PC-9 (cell line): ENCODE results near the gene NALCN. TPM values are rescaled to one million over a fixed set of nuclear protein-coding genes. Genes with fewer than 3 reads are reported as not detected.

Source experiments
- BruUV-seq: library from RNA; stranded (reverse); fragments of 400-500 nt; replicated peaks from 2 replicates; lab custom pipeline; 2021; lab: Mats Ljungman, UMichigan
- CTCF ChIA-PET: fragments of 300-600 bp; sonication (Branson Sonifier 250); formaldehyde crosslinking; loops from one replicate; lab custom pipeline; 2022; ENCODE audit warnings: antibody characterized with exemption; lab: Charles Lee
- POLR2A ChIA-PET: fragments of 300-600 bp; sonication (Branson Sonifier 250); formaldehyde crosslinking; loops from one replicate; lab custom pipeline; 2022; ENCODE audit warnings: antibody characterized with exemption; ENCODE audit not compliant: unreplicated experiment; lab: Charles Lee
- DNase-seq, 2 experiments: peaks; one replicate each; pipeline versions ENCODE4 v3.0.0 to v3.0.0-alpha.2; 2015 to 2022; ENCODE audit warnings: mixed read lengths in 1 of 2
- H2AFZ ChIP-seq: fragments of 200-600 bp; sonication (generic); 2 replicates; pipeline ENCODE4 v1.8.1; 2017; ENCODE audit warnings: antibody characterized with exemption
- H3F3A ChIP-seq: fragments of 200-600 bp; sonication (generic); 2 replicates; pipeline ENCODE4 v1.8.1; 2017; ENCODE audit warnings: antibody characterized with exemption, mild to moderate bottlenecking, low read depth; ENCODE audit not compliant: insufficient read depth
- H3K27ac ChIP-seq: fragments of 200-600 bp; sonication (generic); 2 replicates; pipeline ENCODE4 v1.6.1; 2016; ENCODE audit warnings: mixed run types
- H3K27me3 ChIP-seq: fragments of 200-600 bp; sonication (generic); 2 replicates; pipeline ENCODE4 v1.6.1; 2016; ENCODE audit warnings: low read depth, mixed run types; ENCODE audit not compliant: insufficient read depth
- H3K36me3 ChIP-seq: fragments of 200-600 bp; sonication (generic); 2 replicates; pipeline ENCODE4 v1.6.1; 2016; ENCODE audit warnings: low read depth, mixed run types
- H3K4me1 ChIP-seq: fragments of 200-600 bp; sonication (generic); replicated peaks from 2 replicates; pipeline ENCODE4 v1.6.1; 2016; ENCODE audit warnings: mixed run types; ENCODE audit not compliant: insufficient read depth
- H3K4me2 ChIP-seq: fragments of 200-600 bp; sonication (generic); 2 replicates; pipeline ENCODE4 v1.6.1; 2017; ENCODE audit warnings: mixed run types
- H3K4me3 ChIP-seq: fragments of 200-600 bp; sonication (generic); 2 replicates; pipeline ENCODE4 v1.6.1; 2016; ENCODE audit warnings: mixed run types
- H3K79me2 ChIP-seq: fragments of 200-600 bp; sonication (generic); 2 replicates; pipeline ENCODE4 v1.6.1; 2017; ENCODE audit warnings: low read depth, mixed run types
- H3K9me2 ChIP-seq: fragments of 200-600 bp; sonication (generic); 2 replicates; pipeline ENCODE4 v1.8.1; 2017; ENCODE audit warnings: mild to moderate bottlenecking; ENCODE audit not compliant: insufficient read depth
- H3K9me3 ChIP-seq: fragments of 200-600 bp; sonication (generic); 2 replicates; pipeline ENCODE4 v1.8.1; 2016; ENCODE audit warnings: low read depth; ENCODE audit not compliant: insufficient read depth
- H4K20me1 ChIP-seq: fragments of 200-600 bp; sonication (generic); 2 replicates; pipeline ENCODE4 v1.8.1; 2017; ENCODE audit not compliant: insufficient read depth
- EZH2 ChIP-seq: fragments of 200-600 bp; sonication (generic); IDR thresholded peaks from 2 replicates; pipeline ENCODE4 v1.8.0; 2017; ENCODE audit warnings: antibody characterized with exemption, low read depth
- intact Hi-C: fragments of 100-400 bp; cut with micrococcal nuclease; formaldehyde crosslinking; loops from one replicate; pipeline ENCODE4 v1.10.0; 2022; ENCODE audit not compliant: unreplicated experiment
- total RNA-seq: library from RNA; stranded (reverse); gene quantifications from 2 replicates; pipeline ENCODE4 v1.2.3, GENCODE V29; 2021
- TF ChIP-seq, protein P1 (sequence below): fragments of 200-600 bp; sonication (generic); conservative IDR thresholded peaks from 2 replicates; pipeline ENCODE4 v1.6.1; 2017; ENCODE audit warnings: mixed run types, antibody characterized with exemption, mild to moderate bottlenecking, moderate library complexity

NALCN gene
- total RNA-seq, 1 experiment from 2014 or later: 7.7 TPM

DNA sequence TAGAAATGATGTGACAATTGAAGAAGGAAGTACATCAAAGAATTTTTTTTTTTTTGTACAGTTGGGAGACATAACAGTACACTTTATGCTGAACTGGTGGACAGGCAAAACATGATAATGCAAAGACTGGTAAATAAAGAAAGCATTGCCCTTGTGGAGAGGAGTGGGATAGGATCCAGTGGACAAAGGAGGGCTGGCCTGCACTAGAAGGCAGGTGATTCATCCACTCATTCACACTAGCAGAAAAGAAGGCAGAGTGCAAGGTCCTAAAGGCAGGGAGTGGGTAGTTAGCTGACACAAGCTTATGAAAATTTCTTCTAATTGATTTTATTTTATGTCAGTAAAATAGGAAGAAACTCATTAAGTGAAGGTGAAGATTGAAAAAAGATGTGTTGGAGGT, 17.6 kb upstream of the NALCN start:
- BruUV-seq: no TSS peak
- TF ChIP-seq EZH2: no peak
- TF ChIP-seq, protein P1, sequence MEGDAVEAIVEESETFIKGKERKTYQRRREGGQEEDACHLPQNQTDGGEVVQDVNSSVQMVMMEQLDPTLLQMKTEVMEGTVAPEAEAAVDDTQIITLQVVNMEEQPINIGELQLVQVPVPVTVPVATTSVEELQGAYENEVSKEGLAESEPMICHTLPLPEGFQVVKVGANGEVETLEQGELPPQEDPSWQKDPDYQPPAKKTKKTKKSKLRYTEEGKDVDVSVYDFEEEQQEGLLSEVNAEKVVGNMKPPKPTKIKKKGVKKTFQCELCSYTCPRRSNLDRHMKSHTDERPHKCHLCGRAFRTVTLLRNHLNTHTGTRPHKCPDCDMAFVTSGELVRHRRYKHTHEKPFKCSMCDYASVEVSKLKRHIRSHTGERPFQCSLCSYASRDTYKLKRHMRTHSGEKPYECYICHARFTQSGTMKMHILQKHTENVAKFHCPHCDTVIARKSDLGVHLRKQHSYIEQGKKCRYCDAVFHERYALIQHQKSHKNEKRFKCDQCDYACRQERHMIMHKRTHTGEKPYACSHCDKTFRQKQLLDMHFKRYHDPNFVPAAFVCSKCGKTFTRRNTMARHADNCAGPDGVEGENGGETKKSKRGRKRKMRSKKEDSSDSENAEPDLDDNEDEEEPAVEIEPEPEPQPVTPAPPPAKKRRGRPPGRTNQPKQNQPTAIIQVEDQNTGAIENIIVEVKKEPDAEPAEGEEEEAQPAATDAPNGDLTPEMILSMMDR: no peak
- POLR2A ChIA-PET: no interaction called here

DNA sequence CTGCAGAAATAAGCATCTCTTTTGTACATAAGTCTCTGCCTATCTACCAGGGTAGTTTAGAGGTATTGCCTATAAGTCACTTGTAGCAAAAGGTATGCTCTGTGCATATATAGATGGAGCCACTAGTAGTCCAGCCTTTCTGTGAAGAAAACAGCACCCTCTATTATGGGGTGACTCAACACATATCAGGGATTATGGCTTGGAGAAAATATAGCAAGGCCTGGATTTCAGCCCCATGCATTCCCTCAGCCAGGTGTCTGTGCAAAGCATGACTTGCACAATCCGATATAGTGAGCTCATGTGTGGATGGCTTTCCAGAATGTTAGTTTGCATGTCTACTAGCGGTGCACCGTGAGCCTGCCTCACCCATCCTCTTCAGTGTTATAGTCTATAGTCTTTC, 13.4 kb upstream of the NALCN start:
- H3K4me1 ChIP-seq: peaks cover 4% of the 10 kb centered on the region
- ChIA-PET POLR2A (no interaction called here), CTCF (no interaction called here)
- H3K27me3 ChIP-seq: no peaks in the 10 kb centered on the region
- no peaks in the 10 kb centered on the region for H3K36me3 ChIP-seq
- H3K27ac ChIP-seq: no peak overlapping the region
- H3K4me2 ChIP-seq: no peak overlapping the region
- no peaks in the 10 kb centered on the region for H4K20me1 ChIP-seq
- TF ChIP-seq, protein P1: no peak
- TF ChIP-seq EZH2: no peak
- H2AFZ ChIP-seq: no peak overlapping the region
- H3F3A ChIP-seq: no peaks in the 10 kb centered on the region; the same call in 1 of the 2 replicates
- no peak overlapping the region for H3K4me3 ChIP-seq
- no peaks in the 10 kb centered on the region; the same call in 1 of the 2 replicates for H3K9me2 ChIP-seq
- no peaks in the 10 kb centered on the region for H3K79me2 ChIP-seq
- intact Hi-C loops: no loop called here
- no peaks in the 10 kb centered on the region for H3K9me3 ChIP-seq
- no TSS peak for BruUV-seq
- no peak for DNase-seq

More for the DNA sequence above, 17.6 kb upstream of the NALCN start:
- no peak for DNase-seq
- Histone ChIP-seq H3K9me3 (no peaks in the 10 kb centered on the region), H3K27me3 (no peaks in the 10 kb centered on the region), H3K4me1 (no peaks in the 10 kb centered on the region), H3F3A (no peaks in the 10 kb centered on the region; the same call in 1 of the 2 replicates), H2AFZ (no peak overlapping the region), H3K36me3 (no peaks in the 10 kb centered on the region), H4K20me1 (no peaks in the 10 kb centered on the region), H3K9me2 (no peaks in the 10 kb centered on the region), H3K4me3 (no peak overlapping the region), H3K79me2 (no peaks in the 10 kb centered on the region), H3K27ac (no peak overlapping the region), H3K4me2 (no peak overlapping the region)
- intact Hi-C loops: no loop called here
- CTCF ChIA-PET: no interaction called here

DNA sequence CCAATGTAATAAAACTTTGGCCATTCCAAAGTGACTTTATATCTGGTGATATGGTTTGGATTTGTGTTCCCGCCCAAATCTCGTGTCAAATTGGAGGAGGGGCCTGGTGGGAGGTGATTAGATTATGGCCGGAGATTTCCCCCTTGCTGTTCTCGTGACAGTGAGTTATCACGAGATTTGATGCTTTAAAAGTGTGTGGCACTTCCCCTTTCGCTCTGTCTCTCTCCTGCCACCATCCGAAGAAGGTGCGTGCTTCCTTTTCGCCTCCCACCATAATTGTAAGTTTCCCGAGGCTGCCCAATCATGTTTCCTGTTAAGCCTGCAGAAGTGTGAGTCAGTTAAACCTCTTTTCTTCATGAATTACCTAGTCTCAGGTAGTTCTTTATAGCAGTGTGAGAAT, 9.3 kb upstream of the NALCN start:
- Histone ChIP-seq H3K27ac (no peak overlapping the region), H3K27me3 (no peaks in the 10 kb centered on the region), H3K4me1 (peaks cover 12% of the 10 kb centered on the region), H3K9me2 (no peaks in the 10 kb centered on the region; the same call in 1 of the 2 replicates), H3K36me3 (no peaks in the 10 kb centered on the region), H3F3A (no peaks in the 10 kb centered on the region; the same call in 1 of the 2 replicates), H3K4me3 (no peak overlapping the region), H3K79me2 (no peaks in the 10 kb centered on the region), H3K4me2 (no peak overlapping the region), H3K9me3 (no peaks in the 10 kb centered on the region), H4K20me1 (no peaks in the 10 kb centered on the region), H2AFZ (no peak overlapping the region)
- no TSS peak for BruUV-seq
- DNase-seq: no peak
- ChIA-PET POLR2A (no interaction called here), CTCF (no interaction called here)
- intact Hi-C loops: no loop called here
- no peak for TF ChIP-seq EZH2
- TF ChIP-seq, protein P1: no peak
